ENCODE measurements around the gene STYXL1. TPM values are rescaled to one million over a fixed set of nuclear protein-coding genes. Genes with fewer than 3 reads are reported as not detected.
A peak's percentile ranks its signal among the peaks of the same experiment; 100 is the strongest.

STYXL1 gene
- polyA plus RNA-seq, 3 donors, result 64.6 to 79.8 (median 67.2) TPM

GRCh38 chr7:76069238-76069638 is 21.4 kb upstream of the STYXL1 start:
- H3K9me3 Mint-ChIP-seq, result peaks cover 0 to 7% (median 2%) of the 10 kb centered on the region in 7 donors

DNA sequence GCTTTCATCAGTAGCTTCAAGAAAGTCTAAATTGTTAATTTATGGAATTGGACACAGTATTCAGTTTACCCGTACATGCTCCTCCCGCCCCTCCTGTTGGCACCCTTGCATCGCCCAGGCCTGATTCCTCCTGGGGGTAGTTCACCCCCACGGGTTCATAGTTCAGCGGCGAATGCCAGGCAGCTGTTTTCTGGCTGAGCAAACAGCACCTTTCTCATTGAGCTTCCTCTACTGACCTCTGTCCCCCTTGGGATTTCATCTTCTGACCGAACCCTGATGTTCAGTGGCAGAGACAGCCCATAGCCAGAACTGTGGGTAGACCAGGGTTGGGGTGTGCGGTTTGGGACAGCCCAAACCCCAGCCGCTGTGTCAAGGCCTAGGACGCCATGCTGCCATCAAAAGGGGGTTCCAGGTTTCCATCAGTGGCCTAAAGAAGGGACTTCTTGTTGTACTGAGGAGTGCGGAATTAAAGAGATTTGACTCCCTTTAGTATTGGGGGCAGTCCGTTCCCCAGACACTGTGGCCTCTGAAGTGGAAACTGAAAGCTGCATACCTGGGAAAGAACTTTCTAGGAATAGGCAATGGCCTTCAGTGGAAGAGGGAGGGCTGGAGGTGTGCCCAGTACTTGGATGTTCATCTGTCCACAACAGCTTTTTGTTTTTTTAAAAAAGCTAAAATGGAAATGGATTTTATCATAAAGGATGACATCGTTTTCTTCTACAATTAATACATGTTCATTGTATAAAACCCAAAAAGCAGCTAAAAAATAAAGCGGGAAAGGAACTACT is 19.1 kb upstream of the STYXL1 start:
- no peak overlapping the region for H3K4me3 ChIP-seq (replicated peaks in 1 of 3; ENCODE audit: low read depth in 2 of 3, low read length in 3 of 3)
- no peak overlapping the region for H3K4me2 ChIP-seq (replicated peaks; ENCODE audit: extremely low read depth, low read length, poor library complexity, severe bottlenecking)
- WGBS (ENCODE audit: insufficient coverage), result 96% methylated on average over 12 of the region's 14 CpGs
- H3K4me3 Mint-ChIP-seq, result no peak overlapping the region
- peaks cover 54 to 60% of the 10 kb centered on the region in 2 donors for H3K36me3 Mint-ChIP-seq
- H3K27ac ChIP-seq (ENCODE audit: low read depth in 1 of 2, low read length in 2 of 2), result no peak overlapping the region
- H3K27ac Mint-ChIP-seq, result peak overlapping the region in 2 of 7 donors; percentile 33 to 54
- no peaks in the 10 kb centered on the region for H3K9me3 Mint-ChIP-seq
- peaks cover 8% of the 10 kb centered on the region for H3K4me1 Mint-ChIP-seq
- H3K9ac ChIP-seq (ENCODE audit: insufficient read depth, low read length, poor library complexity, severe bottlenecking), result no peak overlapping the region
- H3K36me3 ChIP-seq (replicated peaks in 1 of 2; ENCODE audit: control insufficient read depth in 1 of 2, insufficient read depth in 2 of 2, low read length in 2 of 2), result peaks cover 51 to 59% of the 10 kb centered on the region in 2 donors
- no peaks in the 10 kb centered on the region for H3K27me3 ChIP-seq (ENCODE audit: control insufficient read depth in 2 of 2, insufficient read depth in 2 of 2, low read length in 2 of 2)
- DNase-seq, result no peak
- peaks cover 0 to 1% (median 0%) of the 10 kb centered on the region in 3 donors for H3K27me3 Mint-ChIP-seq (ENCODE audit: low read depth in 3 of 3)
- H3K79me2 ChIP-seq (ENCODE audit: insufficient read depth, low read length), result no peaks in the 10 kb centered on the region
- peaks cover 0 to 4% of the 10 kb centered on the region in 2 donors for H3K4me1 ChIP-seq (ENCODE audit: control insufficient read depth in 1 of 2, insufficient read depth in 2 of 2, low read length in 2 of 2)
- peaks cover 9% of the 10 kb centered on the region for H4K20me1 ChIP-seq (ENCODE audit: insufficient read depth, low read length)
- no peak overlapping the region for H2AFZ ChIP-seq (ENCODE audit: insufficient read depth, low read depth, low read length, poor library complexity, severe bottlenecking)
- TF ChIP-seq CTCF (IDR thresholded peaks at IDR 0.05), result no peak
- intact Hi-C loops (cut with micrococcal nuclease), result no loop called here
- no peaks in the 10 kb centered on the region for H3K9me3 ChIP-seq (replicated peaks in 1 of 2; ENCODE audit: control insufficient read depth in 1 of 2, insufficient read depth in 1 of 2, low read length in 2 of 2)

More at GRCh38 chr7:76069238-76069638, 21.4 kb upstream of the STYXL1 start:
- H3K9me3 ChIP-seq (replicated peaks in 1 of 2; ENCODE audit: control insufficient read depth in 1 of 2, insufficient read depth in 1 of 2, low read length in 2 of 2), result peaks cover 0 to 12% of the 10 kb centered on the region in 2 donors
- WGBS (ENCODE audit: insufficient coverage), result no CpG with 5 or more reads among the region's 8 CpGs
- no peak overlapping the region for H3K4me3 ChIP-seq (replicated peaks in 1 of 3; ENCODE audit: low read depth in 2 of 3, low read length in 3 of 3)
- Mint-ChIP-seq H3K4me3 (no peak overlapping the region), H3K36me3 (peaks cover 30 to 37% of the 10 kb centered on the region in 2 donors), H3K27me3 (ENCODE audit: low read depth in 3 of 3) (peaks cover 0 to 1% (median 0%) of the 10 kb centered on the region in 3 donors), H3K4me1 (peaks cover 8% of the 10 kb centered on the region), H3K27ac (peak overlapping the region in 1 of 7 donors; percentile 79)
- no peak overlapping the region for H3K4me2 ChIP-seq (replicated peaks; ENCODE audit: extremely low read depth, low read length, poor library complexity, severe bottlenecking)
- H3K4me1 ChIP-seq (ENCODE audit: control insufficient read depth in 1 of 2, insufficient read depth in 2 of 2, low read length in 2 of 2), result peaks cover 0 to 4% of the 10 kb centered on the region in 2 donors
- peaks cover 28 to 36% of the 10 kb centered on the region in 2 donors for H3K36me3 ChIP-seq (replicated peaks in 1 of 2; ENCODE audit: control insufficient read depth in 1 of 2, insufficient read depth in 2 of 2, low read length in 2 of 2)
- H4K20me1 ChIP-seq (ENCODE audit: insufficient read depth, low read length), result no peaks in the 10 kb centered on the region
- H3K27me3 ChIP-seq (ENCODE audit: control insufficient read depth in 2 of 2, insufficient read depth in 2 of 2, low read length in 2 of 2), result no peaks in the 10 kb centered on the region
- intact Hi-C loops (cut with micrococcal nuclease), result no loop called here
- no peak overlapping the region for H3K27ac ChIP-seq (ENCODE audit: low read depth in 1 of 2, low read length in 2 of 2)
- DNase-seq, result peak; percentile 27 to 45 (median 42)
- H3K9ac ChIP-seq (ENCODE audit: insufficient read depth, low read length, poor library complexity, severe bottlenecking), result no peak overlapping the region
- no peak for TF ChIP-seq CTCF (IDR thresholded peaks at IDR 0.05)
- H2AFZ ChIP-seq (ENCODE audit: insufficient read depth, low read depth, low read length, poor library complexity, severe bottlenecking), result no peak overlapping the region
- no peaks in the 10 kb centered on the region for H3K79me2 ChIP-seq (ENCODE audit: insufficient read depth, low read length)
